Measurements from ENCODE around the gene WDR48.
"Not testable (repeated sequence)": the region's sequence is repeated elsewhere in the genome, so short reads cannot be mapped to it uniquely, and the experiment has no call there.

Gene WDR48

GRCh38 chr3:39038165-39038564 lies 13.7 kb upstream of the WDR48 start:
- H3K4me3 ChIP-seq (ENCODE audit: low read depth, low read length) = no peak overlapping the region
- TF ChIP-seq CTCF (IDR thresholded peaks at IDR 0.05; ENCODE audit: low read depth, low read length) = no peak

DNA sequence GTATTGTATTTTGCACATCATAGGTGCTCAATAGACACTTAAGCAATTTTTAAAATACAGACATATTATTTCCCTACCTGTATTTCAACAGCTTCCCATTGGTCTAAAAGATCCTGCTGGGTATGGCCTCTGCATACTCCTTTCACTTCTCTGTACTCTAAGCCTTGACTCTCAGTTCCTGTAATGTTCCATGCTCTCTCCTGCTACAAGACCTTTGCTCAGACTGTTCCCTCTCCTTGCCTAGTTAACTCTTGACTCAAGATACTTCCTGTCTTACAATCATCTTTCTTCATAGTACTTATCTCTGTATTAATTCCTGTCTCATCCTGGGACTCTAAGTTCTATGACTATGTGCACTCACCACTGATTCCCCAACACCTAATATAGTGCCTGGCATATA lies 1.8 kb upstream of the WDR48 start:
- no peak overlapping the region for H3K4me3 ChIP-seq (ENCODE audit: low read depth, low read length)
- no peak for TF ChIP-seq CTCF (IDR thresholded peaks at IDR 0.05; ENCODE audit: low read depth, low read length)

GRCh38 chr3:39052583-39052982 lies 767 bp downstream of the WDR48 start:
- TF ChIP-seq CTCF (IDR thresholded peaks at IDR 0.05; ENCODE audit: low read depth, low read length) = no peak
- H3K4me3 ChIP-seq (ENCODE audit: low read depth, low read length) = peak overlapping the region; percentile 83

GRCh38 chr3:39053696-39054095 lies 1.9 kb downstream of the WDR48 start:
- H3K4me3 ChIP-seq (ENCODE audit: low read depth, low read length) = no peak overlapping the region
- no peak for TF ChIP-seq CTCF (IDR thresholded peaks at IDR 0.05; ENCODE audit: low read depth, low read length)

DNA sequence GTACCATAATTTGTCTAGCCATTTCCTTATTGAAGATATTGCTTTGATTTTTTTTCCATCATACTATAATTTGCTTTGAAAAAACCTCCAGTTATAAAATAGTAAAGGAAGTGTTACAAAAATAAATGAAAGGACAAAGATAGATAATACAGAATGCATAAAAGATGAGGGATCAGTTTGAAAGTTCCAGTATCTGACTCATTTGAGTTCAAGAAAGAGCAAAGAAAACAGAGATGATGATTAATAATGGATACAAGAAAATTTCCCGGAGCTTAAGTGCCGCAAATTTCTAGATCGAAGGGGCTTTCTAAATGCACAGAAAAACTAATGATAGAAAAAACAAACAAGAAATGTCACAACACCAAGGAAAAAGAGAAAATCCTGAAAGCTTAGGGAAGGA lies 4.3 kb downstream of the WDR48 start:
- no peak overlapping the region for H3K4me3 ChIP-seq (ENCODE audit: low read depth, low read length)
- no peak for TF ChIP-seq CTCF (IDR thresholded peaks at IDR 0.05; ENCODE audit: low read depth, low read length)

DNA sequence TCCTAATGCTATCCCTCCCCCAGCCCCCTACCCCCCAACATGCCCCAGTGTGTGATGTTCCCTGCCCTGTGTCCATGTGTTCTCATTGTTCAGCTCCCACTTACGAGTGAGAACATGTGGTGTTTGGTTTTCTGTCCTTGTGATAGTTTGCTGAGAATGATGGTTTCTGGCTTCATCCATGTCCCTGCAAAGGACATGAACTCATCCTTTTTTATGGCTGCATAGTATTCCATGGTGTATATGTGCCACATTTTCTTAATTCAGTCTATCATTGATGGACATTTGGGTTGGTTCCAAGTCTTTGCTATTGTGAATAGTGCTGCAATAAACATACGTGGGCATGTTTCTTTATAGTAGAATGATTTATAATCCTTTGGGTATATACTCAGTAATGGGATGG lies 9.4 kb downstream of the WDR48 start:
- H3K4me3 ChIP-seq (ENCODE audit: low read depth, low read length) = not testable (repeated sequence)

DNA sequence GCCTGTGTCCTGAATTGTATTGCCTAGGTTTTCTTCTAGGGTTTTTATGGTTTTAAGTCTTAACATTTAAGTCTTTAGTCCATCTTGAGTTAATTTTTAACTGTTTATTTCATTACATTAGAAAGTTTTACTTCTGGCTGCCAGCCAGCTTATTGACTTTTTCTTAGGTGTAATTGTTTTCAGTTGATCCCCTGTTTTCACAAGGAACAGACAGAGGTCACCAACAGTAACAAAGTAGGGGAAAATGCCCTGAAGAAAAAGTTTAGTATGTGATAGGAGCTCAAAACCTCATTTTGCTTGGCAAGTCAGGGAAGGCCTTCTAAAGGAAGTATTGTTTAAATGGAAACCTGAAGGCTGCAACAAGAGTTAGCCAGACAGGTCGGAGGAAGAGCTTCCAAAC lies 10.4 kb downstream of the WDR48 start:
- TF ChIP-seq CTCF (IDR thresholded peaks at IDR 0.05; ENCODE audit: low read depth, low read length) = no peak
- H3K4me3 ChIP-seq (ENCODE audit: low read depth, low read length) = no peak overlapping the region

GRCh38 chr3:39063143-39063542 lies 11.3 kb downstream of the WDR48 start:
- no peak overlapping the region for H3K4me3 ChIP-seq (ENCODE audit: low read depth, low read length)

More at GRCh38 chr3:39063143-39063542, 11.3 kb downstream of the WDR48 start:
- TF ChIP-seq CTCF (IDR thresholded peaks at IDR 0.05; ENCODE audit: low read depth, low read length) = no peak

Data from WI38 (cell line).